ENCODE data around the gene KCNJ15. TPM values are rescaled to one million over a fixed set of nuclear protein-coding genes. Genes with fewer than 3 reads are reported as not detected.

KCNJ15 gene
- total and polyA plus RNA-seq, 8 donors, result 54.1 to 103 (median 80.7) TPM

DNA sequence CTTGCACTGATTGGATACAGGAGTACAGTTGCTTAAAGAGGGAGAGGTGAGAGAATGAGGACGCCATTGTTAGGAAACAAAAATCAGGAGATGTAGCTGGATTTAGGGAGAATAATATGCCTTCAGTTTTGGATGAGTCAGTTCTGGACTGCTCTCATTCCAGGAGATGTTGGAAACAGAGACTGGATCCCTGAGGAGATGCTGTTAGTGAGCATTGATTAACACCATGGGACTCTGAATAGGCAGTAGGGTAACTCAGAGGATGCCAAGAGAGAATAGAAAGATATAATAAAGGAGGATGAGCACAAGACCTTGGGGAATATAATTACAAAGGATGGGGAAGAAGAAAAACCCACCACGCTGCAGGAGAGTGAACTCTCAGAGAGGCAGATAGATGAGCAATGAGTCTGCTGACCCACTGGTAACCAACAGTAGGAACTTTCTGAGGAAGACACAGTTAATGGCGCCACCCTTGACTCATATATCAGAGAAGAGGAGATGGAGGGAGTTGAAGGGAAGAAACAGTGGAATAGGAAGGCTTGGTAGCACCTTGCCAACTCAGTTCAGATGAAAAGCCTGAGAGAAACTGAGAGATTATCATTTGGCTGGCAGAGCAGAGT lies 10.5 kb downstream of the KCNJ15 start:
- intact Hi-C loops (cut with DNase I), result no loop called here
- DNase-seq, result no peak
- Histone ChIP-seq H3K4me1 (peaks cover 43 to 82% of the 10 kb centered on the region in 2 donors), H3K36me3 (no peaks in the 10 kb centered on the region), H3K4me3 (no peak overlapping the region), H3K9me3 (no peaks in the 10 kb centered on the region), H3K27me3 (no peaks in the 10 kb centered on the region), H3K27ac (peak overlapping the region; percentile 73 to 75)
- ATAC-seq, result no peak
- no peak for TF ChIP-seq CTCF (IDR thresholded peaks at IDR 0.05)

GRCh38 chr21:38267991-38268863 lies 11.4 kb downstream of the KCNJ15 start:
- no peak for TF ChIP-seq CTCF (IDR thresholded peaks at IDR 0.05)
- peak; percentile 11 for ATAC-seq
- intact Hi-C loops (cut with DNase I), result no loop called here

GRCh38 chr21:38268864-38269575 lies 12.2 kb downstream of the KCNJ15 start:
- Histone ChIP-seq H3K9me3 (no peaks in the 10 kb centered on the region), H3K27ac (peak overlapping the region; percentile 73 to 75), H3K36me3 (no peaks in the 10 kb centered on the region), H3K4me3 (no peak overlapping the region), H3K27me3 (no peaks in the 10 kb centered on the region), H3K4me1 (peaks cover 44 to 96% of the 10 kb centered on the region in 2 donors)
- ATAC-seq (peak; percentile 18), DNase-seq (no peak)
- intact Hi-C loops (cut with DNase I), result no loop called here
- TF ChIP-seq CTCF (IDR thresholded peaks at IDR 0.05), result no peak

More at GRCh38 chr21:38267991-38268863, 11.4 kb downstream of the KCNJ15 start:
- Histone ChIP-seq H3K27ac (peak overlapping the region; percentile 73 to 75), H3K4me1 (peaks cover 45 to 91% of the 10 kb centered on the region in 2 donors), H3K9me3 (no peaks in the 10 kb centered on the region), H3K36me3 (no peaks in the 10 kb centered on the region), H3K27me3 (no peaks in the 10 kb centered on the region), H3K4me3 (no peak overlapping the region)
- DNase-seq, result no peak

DNA sequence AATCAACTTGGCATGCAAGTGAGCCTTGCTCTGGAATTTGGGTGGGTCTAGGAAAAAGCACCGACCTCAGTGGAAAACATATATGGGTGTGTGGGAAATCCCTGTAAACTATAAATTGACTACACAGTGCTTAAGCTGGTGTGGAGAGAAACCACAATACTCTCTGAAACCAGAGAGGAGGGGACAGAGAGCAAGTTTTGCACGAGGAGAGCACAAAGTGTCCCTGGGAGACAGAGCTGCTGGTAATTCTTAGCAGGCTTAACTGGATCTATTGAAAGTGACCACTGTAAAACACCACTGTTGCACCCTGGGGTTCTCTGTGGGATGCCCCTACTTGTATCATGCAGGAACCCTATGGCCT lies 12.8 kb downstream of the KCNJ15 start:
- intact Hi-C loops (cut with DNase I), result no loop called here
- Histone ChIP-seq H3K27ac (peak overlapping the region; percentile 73 to 75), H3K27me3 (no peaks in the 10 kb centered on the region), H3K9me3 (no peaks in the 10 kb centered on the region), H3K4me3 (no peak overlapping the region), H3K4me1 (peaks cover 41 to 96% of the 10 kb centered on the region in 2 donors), H3K36me3 (no peaks in the 10 kb centered on the region)
- DNase-seq (no peak), ATAC-seq (peak; percentile 17)
- TF ChIP-seq CTCF (IDR thresholded peaks at IDR 0.05), result no peak

- no peaks in the 10 kb centered on the region for H3K36me3 ChIP-seq
- H3K4me3 ChIP-seq, result no peak overlapping the region
- peak overlapping the region in 1 of 2 donors; percentile 93 for H3K27ac ChIP-seq
- DNase-seq, result peak in 1 of 4 donors; percentile 78
- H3K27me3 ChIP-seq, result no peaks in the 10 kb centered on the region
- H3K9me3 ChIP-seq, result no peaks in the 10 kb centered on the region
- ATAC-seq, result peak; percentile 49
- intact Hi-C loops (cut with DNase I), result no loop called here
- H3K4me1 ChIP-seq, result peaks cover 37 to 95% of the 10 kb centered on the region in 2 donors
- TF ChIP-seq CTCF (IDR thresholded peaks at IDR 0.05), result no peak
Observed at GRCh38 chr21:38272215-38272614, 15.4 kb downstream of the KCNJ15 start.

All from left lung (tissue), 10 donors.